ENCODE data around the gene WDR20. TPM values are rescaled to one million over a fixed set of nuclear protein-coding genes. Genes with fewer than 3 reads are reported as not detected.

Gene WDR20
- polyA plus RNA-seq, 1 donor (not counting 4 experiments of a cell fraction or from before 2014, with no cell fraction given) = 24.5 TPM

GRCh38 chr14:102219316-102219715 lies 79.6 kb downstream of the WDR20 start:
- H4K20me1 ChIP-seq (ENCODE audit: control insufficient read depth, extremely low read depth, insufficient read depth, low read length) = no peaks in the 10 kb centered on the region
- no peaks in the 10 kb centered on the region for H3K27me3 ChIP-seq (ENCODE audit: control insufficient read depth, extremely low read depth, insufficient read depth, low read length)
- no peaks in the 10 kb centered on the region for H3K9me1 ChIP-seq (ENCODE audit: control insufficient read depth, extremely low read depth, insufficient read depth, low read length)
- DNase-seq (ENCODE audit: low read depth, low spot score) (no peak), FAIRE-seq (no peak)
- dilution Hi-C loops (cut with MboI; ENCODE audit: extremely low pct_ligation_motif_present, low sequenced_read_pairs) = no loop called here
- no peak overlapping the region for H3K4me3 ChIP-seq (ENCODE audit: control insufficient read depth in 2 of 3, extremely low read depth in 1 of 3, insufficient read depth in 2 of 3, low read depth in 1 of 3, low read length in 3 of 3)
- H3K36me3 ChIP-seq (ENCODE audit: control insufficient read depth in 2 of 2, extremely low read depth in 1 of 2, insufficient read depth in 2 of 2, low read length in 2 of 2) = peaks cover 12 to 19% of the 10 kb centered on the region in 2 experiments
- no peak overlapping the region for H2AFZ ChIP-seq (ENCODE audit: control insufficient read depth, low read length)
- peaks cover 2% of the 10 kb centered on the region for H3K79me2 ChIP-seq (ENCODE audit: control insufficient read depth, insufficient read depth, low read length)
- TF ChIP-seq EZH2 (IDR thresholded peaks at IDR 0.05; ENCODE audit: low read length) (no peak), CTCF (optimal IDR thresholded peaks at IDR 0.05 in 1 of 3, IDR thresholded peaks at IDR 0.05 in 1 of 3, conservative IDR thresholded peaks at IDR 0.05 in 1 of 3; ENCODE audit: extremely low read depth in 1 of 3, insufficient read depth in 2 of 3, low read length in 3 of 3) (no peak)
- H3K9me3 ChIP-seq (ENCODE audit: control insufficient read depth, low read depth, low read length) = no peaks in the 10 kb centered on the region
- no peak overlapping the region for H3K4me2 ChIP-seq (ENCODE audit: control insufficient read depth, extremely low read depth, insufficient read depth, low read depth, low read length)
- no peak overlapping the region for H3K27ac ChIP-seq (ENCODE audit: control insufficient read depth, insufficient read depth, low read length)
- no peak overlapping the region for H3K9ac ChIP-seq (ENCODE audit: control insufficient read depth, extremely low read depth, insufficient read depth, low read length)
- peaks cover 20% of the 10 kb centered on the region for H3K4me1 ChIP-seq (ENCODE audit: control insufficient read depth, extremely low read depth, insufficient read depth, low read length)

DNA sequence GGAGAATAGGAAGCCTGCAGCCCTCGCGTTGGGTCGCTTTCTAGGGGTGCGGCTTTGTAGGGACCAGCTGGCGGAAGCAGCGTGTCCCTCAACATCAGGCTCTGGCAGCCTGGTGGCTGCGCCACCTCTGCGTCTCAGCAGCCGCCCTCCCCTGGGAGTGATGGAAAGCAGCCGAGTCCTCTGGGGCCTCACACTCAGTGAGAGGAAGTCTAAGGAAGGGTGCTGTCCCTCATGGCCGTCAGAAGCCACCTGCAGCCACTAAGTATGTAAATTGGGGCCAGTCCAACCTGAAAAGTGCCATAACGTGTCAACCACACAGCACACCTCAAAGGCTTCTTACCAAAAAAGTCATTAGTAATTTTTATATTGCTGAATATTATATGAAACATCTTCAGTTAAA lies 80.3 kb downstream of the WDR20 start:
- Histone ChIP-seq H3K9me3 (ENCODE audit: control insufficient read depth, low read depth, low read length) (no peaks in the 10 kb centered on the region), H3K9ac (ENCODE audit: control insufficient read depth, extremely low read depth, insufficient read depth, low read length) (no peak overlapping the region), H3K27me3 (ENCODE audit: control insufficient read depth, extremely low read depth, insufficient read depth, low read length) (no peaks in the 10 kb centered on the region), H3K4me3 (ENCODE audit: control insufficient read depth in 2 of 3, extremely low read depth in 1 of 3, insufficient read depth in 2 of 3, low read depth in 1 of 3, low read length in 3 of 3) (no peak overlapping the region), H3K4me2 (ENCODE audit: control insufficient read depth, extremely low read depth, insufficient read depth, low read depth, low read length) (no peak overlapping the region), H3K79me2 (ENCODE audit: control insufficient read depth, insufficient read depth, low read length) (peaks cover 1% of the 10 kb centered on the region), H3K27ac (ENCODE audit: control insufficient read depth, insufficient read depth, low read length) (no peak overlapping the region), H3K36me3 (ENCODE audit: control insufficient read depth in 2 of 2, extremely low read depth in 1 of 2, insufficient read depth in 2 of 2, low read length in 2 of 2) (peaks cover 12 to 19% of the 10 kb centered on the region in 2 experiments), H3K4me1 (ENCODE audit: control insufficient read depth, extremely low read depth, insufficient read depth, low read length) (peaks cover 20% of the 10 kb centered on the region), H2AFZ (ENCODE audit: control insufficient read depth, low read length) (no peak overlapping the region), H4K20me1 (ENCODE audit: control insufficient read depth, extremely low read depth, insufficient read depth, low read length) (no peaks in the 10 kb centered on the region), H3K9me1 (ENCODE audit: control insufficient read depth, extremely low read depth, insufficient read depth, low read length) (no peaks in the 10 kb centered on the region)
- no peak for DNase-seq (ENCODE audit: low read depth, low spot score)
- no peak for FAIRE-seq
- TF ChIP-seq EZH2 (IDR thresholded peaks at IDR 0.05; ENCODE audit: low read length) (no peak), CTCF (optimal IDR thresholded peaks at IDR 0.05 in 1 of 3, IDR thresholded peaks at IDR 0.05 in 1 of 3, conservative IDR thresholded peaks at IDR 0.05 in 1 of 3; ENCODE audit: extremely low read depth in 1 of 3, insufficient read depth in 2 of 3, low read length in 3 of 3) (no peak)
- dilution Hi-C loops (cut with MboI; ENCODE audit: extremely low pct_ligation_motif_present, low sequenced_read_pairs) = no loop called here
